ENCODE measurements around the gene POTEC.
"Not testable (repeated sequence)": the region's sequence is repeated elsewhere in the genome, so short reads cannot be mapped to it uniquely, and the experiment has no call there.

POTEC gene

GRCh38 chr18:14474007-14474720 lies 69.2 kb downstream of the POTEC start:
- H3K27ac ChIP-seq, H3K36me3 ChIP-seq, H3K4me1 ChIP-seq, H3K4me3 ChIP-seq, H3K9ac ChIP-seq, H3K4me2 ChIP-seq, H4K20me1 ChIP-seq, H3K27me3 ChIP-seq: not testable (repeated sequence)
- peaks cover 0 to 18% (median 4%) of the 10 kb centered on the region in 11 experiments; a peak in 9 of 22 replicates for H3K9me3 ChIP-seq (replicated peaks in 1 of 11)

DNA sequence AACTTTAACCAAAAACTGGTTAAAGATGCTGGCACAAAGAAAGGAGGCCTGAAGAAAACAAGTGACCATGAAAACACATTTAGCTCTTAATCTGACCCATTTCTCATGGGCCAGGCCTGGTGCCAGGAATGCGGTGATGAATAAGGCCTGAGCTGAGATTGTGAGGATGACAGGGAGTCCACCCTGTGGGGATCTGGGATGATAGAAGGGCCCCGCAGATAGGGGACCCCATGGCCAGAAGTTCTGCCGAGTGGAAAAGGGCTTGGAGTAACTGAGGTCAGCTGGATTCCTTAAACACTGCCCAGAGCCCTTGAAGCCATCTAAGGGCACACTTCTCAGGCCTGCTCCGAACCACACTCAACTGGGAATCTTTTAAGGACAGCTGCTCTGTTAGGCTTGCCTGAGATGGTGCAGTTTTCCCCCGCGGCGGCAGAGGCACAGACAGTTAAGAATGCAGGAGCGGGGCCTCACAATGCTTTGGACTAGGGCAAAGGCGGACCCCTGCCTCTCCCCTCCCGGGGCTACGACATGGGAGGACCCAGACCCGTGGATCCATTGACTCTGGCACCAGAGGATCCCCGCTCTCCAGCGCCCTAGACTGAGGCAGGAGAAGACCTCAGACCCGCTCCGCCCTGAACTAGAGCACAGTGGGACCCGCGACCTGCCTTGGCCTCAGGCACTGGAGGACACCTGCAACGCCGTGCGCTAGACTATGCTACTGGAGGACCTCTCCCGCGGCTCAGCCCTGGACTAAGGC lies 70.0 kb downstream of the POTEC start:
- H3K27me3 ChIP-seq, H3K27ac ChIP-seq, H3K9ac ChIP-seq, H3K4me1 ChIP-seq, H3K36me3 ChIP-seq, H3K4me2 ChIP-seq, H4K20me1 ChIP-seq, H3K4me3 ChIP-seq: not testable (repeated sequence)
- peaks cover 0 to 18% (median 4%) of the 10 kb centered on the region in 11 experiments; a peak in 9 of 22 replicates for H3K9me3 ChIP-seq (replicated peaks in 1 of 11)

GRCh38 chr18:14471286-14471685 lies 72.1 kb downstream of the POTEC start:
- not testable (repeated sequence) for H3K4me3 ChIP-seq, H3K9ac ChIP-seq, H3K4me2 ChIP-seq, H3K36me3 ChIP-seq, H3K4me1 ChIP-seq, H4K20me1 ChIP-seq, H3K27me3 ChIP-seq, H3K27ac ChIP-seq
- peaks cover 0 to 18% (median 4%) of the 10 kb centered on the region in 11 experiments; a peak in 9 of 22 replicates for H3K9me3 ChIP-seq (replicated peaks in 1 of 11)

GRCh38 chr18:14470446-14470845 lies 73.0 kb downstream of the POTEC start:
- peaks cover 0 to 16% (median 4%) of the 10 kb centered on the region in 11 experiments; a peak in 9 of 22 replicates for H3K9me3 ChIP-seq (replicated peaks in 1 of 11)
- not testable (repeated sequence) for H3K27me3 ChIP-seq, H3K9ac ChIP-seq, H3K27ac ChIP-seq, H3K36me3 ChIP-seq, H4K20me1 ChIP-seq, H3K4me1 ChIP-seq, H3K4me3 ChIP-seq, H3K4me2 ChIP-seq

DNA sequence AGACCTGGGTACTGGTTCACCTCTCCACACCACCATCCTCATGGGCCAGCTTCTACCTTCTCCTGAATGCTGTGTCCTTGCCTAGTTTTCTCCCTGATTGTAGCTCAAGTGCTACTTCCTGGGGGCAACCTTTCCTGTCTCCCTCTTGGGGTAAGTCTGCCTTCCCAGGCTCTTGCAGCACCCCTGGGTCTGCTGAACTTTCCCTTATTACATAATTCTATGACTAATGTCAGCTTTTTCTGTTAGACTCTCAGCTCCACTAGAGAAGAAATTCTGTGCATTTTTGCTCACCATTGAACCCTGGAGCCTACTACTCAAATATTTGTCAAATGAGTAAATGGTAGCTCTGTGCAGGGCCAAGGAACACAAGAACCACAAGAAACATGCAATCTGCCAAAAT lies 73.4 kb downstream of the POTEC start:
- H3K27ac ChIP-seq, H3K36me3 ChIP-seq, H3K4me1 ChIP-seq, H3K9ac ChIP-seq, H4K20me1 ChIP-seq, H3K4me2 ChIP-seq, H3K27me3 ChIP-seq, H3K4me3 ChIP-seq: not testable (repeated sequence)
- peaks cover 0 to 12% (median 4%) of the 10 kb centered on the region in 11 experiments; a peak in 8 of 22 replicates for H3K9me3 ChIP-seq (replicated peaks in 1 of 11)

- H3K9me3 ChIP-seq (replicated peaks in 1 of 11), result peaks cover 11 to 20% (median 15%) of the 10 kb centered on the region in 11 experiments; a peak in 21 of 22 replicates
- not testable (repeated sequence) for H3K36me3 ChIP-seq, H3K4me1 ChIP-seq, H3K27me3 ChIP-seq, H3K4me2 ChIP-seq, H3K9ac ChIP-seq, H4K20me1 ChIP-seq, H3K27ac ChIP-seq, H3K4me3 ChIP-seq
These were observed 77.4 kb downstream of the POTEC start for GRCh38 chr18:14465989-14466388.

Data from BLaER1 treated with 17β-estradiol and CSF1 and Interleukin-3, amounts not matched to agents 10 nM and 100 nM (cell line).